HG02852 (cell line): ENCODE measurements around the gene P2RY6.

Experiments
- ATAC-seq: cut with Tn5 transposase; IDR thresholded peaks from one replicate; pipeline ENCODE4 v1.9.1; 2021; ENCODE audit warnings: mild to moderate bottlenecking, moderate library complexity; ENCODE audit not compliant: unreplicated experiment

The P2RY6 gene

GRCh38 chr11:73295241-73295995 lies 23.3 kb downstream of the P2RY6 start:
- no peak for ATAC-seq

- ATAC-seq, result no peak
These were observed 23.8 kb downstream of the P2RY6 start for GRCh38 chr11:73295996-73296318.

GRCh38 chr11:73296501-73297230 lies 24.5 kb downstream of the P2RY6 start:
- ATAC-seq, result no peak

- ATAC-seq, result no peak
These were observed 25.1 kb downstream of the P2RY6 start for GRCh38 chr11:73297231-73297590.

GRCh38 chr11:73297702-73298101 lies 25.6 kb downstream of the P2RY6 start:
- no peak for ATAC-seq

- no peak for ATAC-seq
These were observed 26.1 kb downstream of the P2RY6 start for GRCh38 chr11:73298233-73298632.

- no peak for ATAC-seq
These were observed 27.6 kb downstream of the P2RY6 start for GRCh38 chr11:73299751-73300150.

- no peak for ATAC-seq
These were observed 34.1 kb downstream of the P2RY6 start for GRCh38 chr11:73306069-73306841.

- ATAC-seq, result no peak
These were observed 34.8 kb downstream of the P2RY6 start for GRCh38 chr11:73306977-73307322.

GRCh38 chr11:73307323-73308002 lies 35.3 kb downstream of the P2RY6 start:
- peak; percentile 64 for ATAC-seq

- peak; percentile 33 for ATAC-seq
These were observed 36.1 kb downstream of the P2RY6 start, which contains the start of gene ARHGEF17 for GRCh38 chr11:73308003-73308960. Gene ARHGEF17 (plus strand): TSS chr11:73308276. CDS start chr11:73308639, 363 bp downstream.

GRCh38 chr11:73308961-73309919 lies 37.1 kb downstream of the P2RY6 start:
- no peak for ATAC-seq

GRCh38 chr11:73310076-73310475 lies 37.9 kb downstream of the P2RY6 start:
- no peak for ATAC-seq

GRCh38 chr11:73310661-73311393 lies 38.7 kb downstream of the P2RY6 start:
- no peak for ATAC-seq

- no peak for ATAC-seq
These were observed 39.3 kb downstream of the P2RY6 start for GRCh38 chr11:73311394-73311869.

- ATAC-seq, result no peak
These were observed 39.9 kb downstream of the P2RY6 start for GRCh38 chr11:73312036-73312435.

- ATAC-seq, result no peak
These were observed 40.8 kb downstream of the P2RY6 start for GRCh38 chr11:73312851-73313327.

GRCh38 chr11:73313652-73314051 lies 41.5 kb downstream of the P2RY6 start:
- no peak for ATAC-seq
